Measurements from ENCODE around the gene SETD1A. TPM values are rescaled to one million over a fixed set of nuclear protein-coding genes. Genes with fewer than 3 reads are reported as not detected.

SETD1A gene
- total RNA-seq, 2 donors from 2014 or later = 10.0 to 29.1 TPM

DNA sequence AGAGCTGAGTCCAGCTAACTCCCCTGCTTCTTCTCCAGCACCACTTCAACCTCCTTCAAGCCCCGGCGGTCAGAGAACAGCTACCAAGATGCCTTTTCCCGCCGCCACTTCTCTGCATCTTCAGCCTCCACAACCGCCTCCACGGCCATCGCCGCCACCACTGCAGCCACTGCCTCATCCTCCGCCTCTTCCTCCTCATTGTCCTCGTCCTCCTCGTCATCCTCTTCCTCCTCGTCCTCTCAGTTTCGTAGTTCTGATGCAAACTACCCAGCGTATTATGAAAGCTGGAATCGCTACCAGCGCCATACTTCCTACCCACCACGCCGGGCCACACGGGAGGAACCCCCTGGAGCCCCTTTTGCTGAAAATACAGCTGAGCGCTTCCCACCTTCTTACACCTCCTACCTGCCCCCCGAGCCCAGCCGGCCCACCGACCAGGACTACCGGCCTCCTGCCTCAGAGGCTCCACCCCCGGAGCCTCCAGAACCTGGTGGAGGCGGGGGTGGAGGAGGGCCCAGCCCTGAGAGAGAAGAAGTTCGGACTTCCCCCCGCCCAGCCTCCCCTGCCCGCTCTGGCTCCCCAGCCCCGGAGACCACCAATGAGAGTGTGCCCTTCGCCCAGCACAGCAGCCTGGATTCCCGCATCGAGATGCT lies 7.1 kb downstream of the SETD1A start:
- Histone ChIP-seq H3K4me1 (replicated peaks) (no peaks in the 10 kb centered on the region), H3K27ac (no peak overlapping the region), H3K4me3 (no peak overlapping the region), H3K27me3 (replicated peaks; ENCODE audit: insufficient read depth) (no peaks in the 10 kb centered on the region), H3K9me3 (no peaks in the 10 kb centered on the region), H3K36me3 (peaks cover 23 to 51% of the 10 kb centered on the region in 2 donors)
- no peak for DNase-seq (ENCODE audit: low spot score)
- TF ChIP-seq POLR2A (IDR thresholded peaks at IDR 0.05) (no peak), POLR2AphosphoS5 (IDR thresholded peaks at IDR 0.05) (no peak)
- TF ChIP-seq, protein P1, sequence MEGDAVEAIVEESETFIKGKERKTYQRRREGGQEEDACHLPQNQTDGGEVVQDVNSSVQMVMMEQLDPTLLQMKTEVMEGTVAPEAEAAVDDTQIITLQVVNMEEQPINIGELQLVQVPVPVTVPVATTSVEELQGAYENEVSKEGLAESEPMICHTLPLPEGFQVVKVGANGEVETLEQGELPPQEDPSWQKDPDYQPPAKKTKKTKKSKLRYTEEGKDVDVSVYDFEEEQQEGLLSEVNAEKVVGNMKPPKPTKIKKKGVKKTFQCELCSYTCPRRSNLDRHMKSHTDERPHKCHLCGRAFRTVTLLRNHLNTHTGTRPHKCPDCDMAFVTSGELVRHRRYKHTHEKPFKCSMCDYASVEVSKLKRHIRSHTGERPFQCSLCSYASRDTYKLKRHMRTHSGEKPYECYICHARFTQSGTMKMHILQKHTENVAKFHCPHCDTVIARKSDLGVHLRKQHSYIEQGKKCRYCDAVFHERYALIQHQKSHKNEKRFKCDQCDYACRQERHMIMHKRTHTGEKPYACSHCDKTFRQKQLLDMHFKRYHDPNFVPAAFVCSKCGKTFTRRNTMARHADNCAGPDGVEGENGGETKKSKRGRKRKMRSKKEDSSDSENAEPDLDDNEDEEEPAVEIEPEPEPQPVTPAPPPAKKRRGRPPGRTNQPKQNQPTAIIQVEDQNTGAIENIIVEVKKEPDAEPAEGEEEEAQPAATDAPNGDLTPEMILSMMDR (IDR thresholded peaks at IDR 0.05) = no peak
- intact Hi-C loops (cut with DNase I) = no loop called here
- 91% methylated on average over 33 of the region's 33 CpGs for WGBS

DNA sequence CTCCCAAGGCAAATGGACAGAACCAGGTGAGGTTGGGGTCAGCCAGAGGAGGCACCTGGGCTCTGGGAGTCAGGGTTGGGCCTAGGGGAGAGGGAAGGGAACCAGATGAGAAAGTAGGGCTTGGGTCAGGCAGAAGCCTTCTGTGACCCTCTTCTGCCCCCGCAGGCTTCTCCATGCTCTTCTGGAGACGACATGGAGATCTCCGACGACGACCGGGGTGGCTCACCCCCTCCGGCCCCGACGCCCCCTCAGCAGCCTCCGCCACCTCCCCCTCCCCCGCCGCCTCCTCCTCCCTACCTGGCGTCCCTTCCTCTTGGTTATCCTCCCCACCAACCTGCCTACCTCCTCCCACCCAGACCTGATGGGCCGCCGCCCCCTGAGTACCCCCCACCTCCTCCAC lies 7.9 kb downstream of the SETD1A start:
- TF ChIP-seq, protein P1 (IDR thresholded peaks at IDR 0.05) = no peak
- TF ChIP-seq POLR2A (IDR thresholded peaks at IDR 0.05) (no peak), POLR2AphosphoS5 (IDR thresholded peaks at IDR 0.05) (no peak)
- H3K36me3 ChIP-seq = peaks cover 23 to 46% of the 10 kb centered on the region in 2 donors
- H3K27me3 ChIP-seq (replicated peaks; ENCODE audit: insufficient read depth) = no peaks in the 10 kb centered on the region
- intact Hi-C loops (cut with DNase I) = no loop called here
- no peak overlapping the region for H3K27ac ChIP-seq
- H3K4me3 ChIP-seq = no peak overlapping the region
- 80% methylated on average over 15 of the region's 15 CpGs for WGBS
- no peaks in the 10 kb centered on the region for H3K4me1 ChIP-seq (replicated peaks)
- DNase-seq (ENCODE audit: low spot score) = no peak
- H3K9me3 ChIP-seq = no peaks in the 10 kb centered on the region

DNA sequence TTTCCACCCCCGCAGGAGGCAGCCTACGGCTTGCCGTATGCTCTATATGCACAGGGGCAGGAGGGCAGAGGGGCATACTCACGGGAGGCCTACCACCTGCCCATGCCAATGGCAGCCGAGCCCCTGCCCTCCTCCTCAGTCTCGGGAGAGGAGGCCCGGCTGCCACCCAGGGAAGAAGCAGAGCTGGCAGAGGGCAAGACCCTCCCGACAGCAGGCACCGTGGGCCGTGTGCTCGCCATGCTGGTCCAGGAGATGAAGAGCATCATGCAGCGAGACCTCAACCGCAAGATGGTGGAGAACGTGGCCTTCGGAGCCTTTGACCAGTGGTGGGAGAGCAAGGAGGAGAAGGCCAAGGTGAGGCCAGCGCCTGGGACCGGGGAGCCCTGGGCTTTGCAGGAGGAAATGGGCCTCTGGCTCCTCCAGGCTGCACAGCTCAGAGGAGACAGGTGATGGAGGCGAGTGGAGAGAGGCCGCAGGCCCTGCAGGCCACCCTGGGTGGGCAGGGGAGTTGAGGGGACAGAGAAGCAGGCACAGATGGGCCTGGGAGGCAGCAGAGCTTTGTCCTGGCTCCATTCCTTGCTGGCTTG lies 8.6 kb downstream of the SETD1A start:
- WGBS = 89% methylated on average over 15 of the region's 19 CpGs
- intact Hi-C loops (cut with DNase I) = no loop called here
- no peak overlapping the region for H3K4me3 ChIP-seq

DNA sequence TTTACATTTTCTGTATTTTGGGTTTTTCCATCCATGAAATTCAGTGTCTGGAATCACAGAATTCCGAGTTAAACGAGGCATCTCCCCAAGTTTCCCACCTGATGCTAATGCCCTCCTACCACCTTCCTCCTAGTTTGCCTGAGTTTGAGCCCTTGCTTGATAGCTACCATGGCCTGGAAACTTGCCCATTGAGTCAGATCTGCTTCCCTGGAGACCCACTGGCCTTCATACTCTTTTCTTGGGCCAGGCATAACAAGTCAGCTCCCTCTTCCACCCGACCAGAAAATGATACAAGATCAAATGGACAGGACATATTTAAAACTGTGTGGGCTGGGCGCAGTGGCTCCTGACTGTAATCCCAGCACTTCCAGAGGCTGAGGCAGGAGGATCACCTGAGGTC lies 10.2 kb downstream of the SETD1A start:
- WGBS = 90% methylated on average over 4 of the region's 4 CpGs
- intact Hi-C loops (cut with DNase I) = no loop called here
- no peak for DNase-seq (ENCODE audit: low spot score)
- H3K4me3 ChIP-seq = no peak overlapping the region
- H3K9me3 ChIP-seq = no peaks in the 10 kb centered on the region
- H3K4me1 ChIP-seq (replicated peaks) = no peaks in the 10 kb centered on the region
- no peak overlapping the region for H3K27ac ChIP-seq
- peaks cover 14 to 37% of the 10 kb centered on the region in 2 donors for H3K36me3 ChIP-seq
- H3K27me3 ChIP-seq (replicated peaks; ENCODE audit: insufficient read depth) = no peaks in the 10 kb centered on the region
- no peak for TF ChIP-seq POLR2A (IDR thresholded peaks at IDR 0.05)
- TF ChIP-seq, protein P1 (IDR thresholded peaks at IDR 0.05) = no peak
- no peak for TF ChIP-seq POLR2AphosphoS5 (IDR thresholded peaks at IDR 0.05)

More for the DNA sequence above, 8.6 kb downstream of the SETD1A start:
- TF ChIP-seq, protein P1 (IDR thresholded peaks at IDR 0.05) = no peak
- no peak for TF ChIP-seq POLR2A (IDR thresholded peaks at IDR 0.05)
- TF ChIP-seq POLR2AphosphoS5 (IDR thresholded peaks at IDR 0.05) = no peak
- H3K4me1 ChIP-seq (replicated peaks) = no peaks in the 10 kb centered on the region
- no peak overlapping the region for H3K27ac ChIP-seq
- peaks cover 21 to 41% of the 10 kb centered on the region in 2 donors for H3K36me3 ChIP-seq
- no peaks in the 10 kb centered on the region for H3K27me3 ChIP-seq (replicated peaks; ENCODE audit: insufficient read depth)
- no peaks in the 10 kb centered on the region for H3K9me3 ChIP-seq
- DNase-seq (ENCODE audit: low spot score) = no peak
